A549 treated with AZD2906 at 1 μM for 4 hours (cell line): Measurements from ENCODE around the gene SPARC. TPM values are rescaled to one million over a fixed set of nuclear protein-coding genes. Genes with fewer than 3 reads are reported as not detected.

ENCODE experiments used
- total RNA-seq: library from RNA; stranded (reverse); fragments of 200-300 nt; extraction: Qiagen RNA extraction; gene quantifications from 5 replicates; pipeline ENCODE4 v1.2.3, GENCODE V29; 2022

The SPARC gene, protein sequence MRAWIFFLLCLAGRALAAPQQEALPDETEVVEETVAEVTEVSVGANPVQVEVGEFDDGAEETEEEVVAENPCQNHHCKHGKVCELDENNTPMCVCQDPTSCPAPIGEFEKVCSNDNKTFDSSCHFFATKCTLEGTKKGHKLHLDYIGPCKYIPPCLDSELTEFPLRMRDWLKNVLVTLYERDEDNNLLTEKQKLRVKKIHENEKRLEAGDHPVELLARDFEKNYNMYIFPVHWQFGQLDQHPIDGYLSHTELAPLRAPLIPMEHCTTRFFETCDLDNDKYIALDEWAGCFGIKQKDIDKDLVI
- total RNA-seq = 14.7 to 22.4 TPM (median 17.8 TPM) in 5 replicates

DNA sequence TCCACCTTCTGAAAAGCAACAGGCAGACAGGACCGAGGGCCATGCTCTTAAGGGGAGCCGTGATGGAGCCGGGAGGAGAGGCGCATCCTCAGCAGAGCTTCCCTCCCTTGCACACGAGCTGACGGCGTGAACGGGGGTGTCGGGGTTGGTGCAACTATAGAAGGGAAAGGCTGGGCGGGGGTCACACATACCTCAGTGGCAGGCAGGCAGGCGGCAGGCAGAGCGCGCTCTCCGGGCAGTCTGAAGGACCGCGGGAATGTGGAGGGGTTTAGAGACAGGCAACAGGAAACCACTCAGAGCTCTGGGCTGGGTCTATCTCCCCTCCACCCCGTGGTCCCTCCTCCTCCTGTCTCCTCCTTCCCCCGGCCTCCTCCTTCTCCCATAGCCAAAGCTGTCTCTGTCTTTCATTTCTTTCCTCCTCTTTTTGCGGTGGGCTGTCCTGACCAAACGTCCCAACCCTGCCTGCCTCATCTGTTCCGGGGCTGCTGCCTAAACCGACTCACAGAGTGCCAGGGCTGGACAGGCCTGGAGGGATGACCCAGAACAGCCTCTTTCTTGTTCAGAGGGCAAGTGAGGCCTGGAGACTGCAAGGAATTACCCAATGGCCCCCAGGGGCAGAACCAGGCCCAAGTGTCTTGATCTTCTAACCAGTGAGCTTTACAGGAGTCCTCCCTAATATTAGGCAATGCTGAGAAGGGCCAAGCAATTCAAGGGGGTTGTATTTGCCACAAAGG lies at the start of gene SPARC:
TSS of gene SPARC (minus strand) at position 242 of the 734 bp plus-strand sequence. CDS start 10,727 bp downstream, outside the sequence.

Other genes starting within 250 kb of the SPARC start
- 8.2 to 9.1 TPM (median 8.3 TPM) in 5 replicates for gene SLC36A1, start 239.3 kb downstream of the SPARC start, total RNA-seq
- gene FAT2, start 95.6 kb downstream of the SPARC start, total RNA-seq = under 0.01 to 0.01 TPM in 2 of 5 replicates, not detected in the others
- gene ATOX1, start 71.7 kb upstream of the SPARC start, total RNA-seq = 194 to 216 TPM (median 199 TPM) in 5 replicates
- 119 to 156 TPM (median 122 TPM) in 5 replicates for gene G3BP1, start 85.0 kb upstream of the SPARC start, total RNA-seq
- not detected in 5 replicates for gene GLRA1, start 237.9 kb upstream of the SPARC start, total RNA-seq